Measurements from ENCODE around the gene TRIM38.

The TRIM38 gene

GRCh38 chr6:25949695-25950094 is 12.9 kb upstream of the TRIM38 start:
- Histone ChIP-seq H2AFZ (ENCODE audit: low read depth, low read length) (no peak overlapping the region), H3K4me2 (ENCODE audit: insufficient read depth, low read length) (no peak overlapping the region), H3K4me1 (ENCODE audit: insufficient read depth, low read length) (peaks cover 5% of the 10 kb centered on the region; the same call in 1 of the 2 replicates), H3K27me3 (ENCODE audit: insufficient read depth, low read length, poor library complexity) (peaks cover 2% of the 10 kb centered on the region), H3K9ac (ENCODE audit: low read depth, low read length) (no peak overlapping the region), H4K20me1 (ENCODE audit: insufficient read depth, low read length) (no peaks in the 10 kb centered on the region), H3K79me2 (ENCODE audit: insufficient read depth, low read length) (no peaks in the 10 kb centered on the region), H3K9me3 (ENCODE audit: insufficient read depth, low read length, severe bottlenecking) (peaks cover 3% of the 10 kb centered on the region), H3K36me3 (ENCODE audit: insufficient read depth, low read length) (no peaks in the 10 kb centered on the region), H3K4me3 (ENCODE audit: low read depth in 1 of 2, low read length in 2 of 2) (no peak overlapping the region), H3K27ac (ENCODE audit: low read length) (no peak overlapping the region)
- TF ChIP-seq EZH2 (IDR thresholded peaks at IDR 0.05; ENCODE audit: borderline replicate concordance, low read depth, low read length, severe bottlenecking) (no peak), CTCF (IDR thresholded peaks at IDR 0.05; ENCODE audit: borderline replicate concordance, extremely low read depth, low read length, poor library complexity, severe bottlenecking) (no peak)
- ATAC-seq (ENCODE audit: insufficient read depth, low read depth), result no peak
- DNase-seq, result no peak

GRCh38 chr6:25950297-25950696 is 12.3 kb upstream of the TRIM38 start:
- peaks cover 2% of the 10 kb centered on the region for H3K27me3 ChIP-seq (ENCODE audit: insufficient read depth, low read length, poor library complexity)

GRCh38 chr6:25951296-25952032 is 11.1 kb upstream of the TRIM38 start:
- H3K9me3 ChIP-seq (ENCODE audit: insufficient read depth, low read length, severe bottlenecking), result no peaks in the 10 kb centered on the region
- no peak for ATAC-seq (ENCODE audit: insufficient read depth, low read depth)
- no peak overlapping the region for H2AFZ ChIP-seq (ENCODE audit: low read depth, low read length)
- H4K20me1 ChIP-seq (ENCODE audit: insufficient read depth, low read length), result no peaks in the 10 kb centered on the region
- peaks cover 2% of the 10 kb centered on the region for H3K27me3 ChIP-seq (ENCODE audit: insufficient read depth, low read length, poor library complexity)
- no peak overlapping the region for H3K9ac ChIP-seq (ENCODE audit: low read depth, low read length)
- peaks cover 4% of the 10 kb centered on the region; the same call in 1 of the 2 replicates for H3K4me1 ChIP-seq (ENCODE audit: insufficient read depth, low read length)
- no peak overlapping the region for H3K27ac ChIP-seq (ENCODE audit: low read length)
- no peaks in the 10 kb centered on the region for H3K79me2 ChIP-seq (ENCODE audit: insufficient read depth, low read length)
- H3K36me3 ChIP-seq (ENCODE audit: insufficient read depth, low read length), result no peaks in the 10 kb centered on the region
- DNase-seq, result no peak
- TF ChIP-seq CTCF (IDR thresholded peaks at IDR 0.05; ENCODE audit: borderline replicate concordance, extremely low read depth, low read length, poor library complexity, severe bottlenecking) (no peak), EZH2 (IDR thresholded peaks at IDR 0.05; ENCODE audit: borderline replicate concordance, low read depth, low read length, severe bottlenecking) (no peak)
- H3K4me3 ChIP-seq (ENCODE audit: low read depth in 1 of 2, low read length in 2 of 2), result no peak overlapping the region
- H3K4me2 ChIP-seq (ENCODE audit: insufficient read depth, low read length), result no peak overlapping the region

More at GRCh38 chr6:25950297-25950696, 12.3 kb upstream of the TRIM38 start:
- H3K27ac ChIP-seq (ENCODE audit: low read length), result no peak overlapping the region
- no peak overlapping the region for H3K9ac ChIP-seq (ENCODE audit: low read depth, low read length)
- no peak for ATAC-seq (ENCODE audit: insufficient read depth, low read depth)
- H3K79me2 ChIP-seq (ENCODE audit: insufficient read depth, low read length), result no peaks in the 10 kb centered on the region
- no peak overlapping the region for H3K4me3 ChIP-seq (ENCODE audit: low read depth in 1 of 2, low read length in 2 of 2)
- H3K4me1 ChIP-seq (ENCODE audit: insufficient read depth, low read length), result peaks cover 5% of the 10 kb centered on the region; the same call in 1 of the 2 replicates
- TF ChIP-seq EZH2 (IDR thresholded peaks at IDR 0.05; ENCODE audit: borderline replicate concordance, low read depth, low read length, severe bottlenecking) (no peak), CTCF (IDR thresholded peaks at IDR 0.05; ENCODE audit: borderline replicate concordance, extremely low read depth, low read length, poor library complexity, severe bottlenecking) (no peak)
- H3K36me3 ChIP-seq (ENCODE audit: insufficient read depth, low read length), result no peaks in the 10 kb centered on the region
- peaks cover 1% of the 10 kb centered on the region for H3K9me3 ChIP-seq (ENCODE audit: insufficient read depth, low read length, severe bottlenecking)
- H2AFZ ChIP-seq (ENCODE audit: low read depth, low read length), result no peak overlapping the region
- H4K20me1 ChIP-seq (ENCODE audit: insufficient read depth, low read length), result no peaks in the 10 kb centered on the region
- H3K4me2 ChIP-seq (ENCODE audit: insufficient read depth, low read length), result no peak overlapping the region
- DNase-seq, result no peak

Data from DND-41 (cell line).